ENCODE data around the gene PSMB2.

DNA sequence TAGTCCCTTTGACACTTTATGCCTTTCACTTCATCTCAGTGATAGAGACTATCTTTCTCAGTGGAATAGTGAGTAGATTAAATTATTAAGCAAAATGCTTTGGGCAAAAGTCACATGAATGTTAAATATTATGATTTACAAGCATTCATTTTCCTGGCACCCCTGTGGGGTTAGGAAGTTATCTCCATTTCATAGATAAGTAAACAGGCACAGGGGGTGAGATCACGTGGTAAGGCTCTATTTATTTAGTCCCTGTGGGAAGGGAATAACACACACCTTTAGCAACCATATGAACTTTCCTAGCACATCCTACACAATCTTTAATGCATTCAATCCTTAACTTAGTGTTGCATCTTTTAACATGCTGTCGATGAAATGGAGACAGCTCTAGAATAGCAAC lies 12.3 kb downstream of the PSMB2 start:
- TF ChIP-seq, protein P1, sequence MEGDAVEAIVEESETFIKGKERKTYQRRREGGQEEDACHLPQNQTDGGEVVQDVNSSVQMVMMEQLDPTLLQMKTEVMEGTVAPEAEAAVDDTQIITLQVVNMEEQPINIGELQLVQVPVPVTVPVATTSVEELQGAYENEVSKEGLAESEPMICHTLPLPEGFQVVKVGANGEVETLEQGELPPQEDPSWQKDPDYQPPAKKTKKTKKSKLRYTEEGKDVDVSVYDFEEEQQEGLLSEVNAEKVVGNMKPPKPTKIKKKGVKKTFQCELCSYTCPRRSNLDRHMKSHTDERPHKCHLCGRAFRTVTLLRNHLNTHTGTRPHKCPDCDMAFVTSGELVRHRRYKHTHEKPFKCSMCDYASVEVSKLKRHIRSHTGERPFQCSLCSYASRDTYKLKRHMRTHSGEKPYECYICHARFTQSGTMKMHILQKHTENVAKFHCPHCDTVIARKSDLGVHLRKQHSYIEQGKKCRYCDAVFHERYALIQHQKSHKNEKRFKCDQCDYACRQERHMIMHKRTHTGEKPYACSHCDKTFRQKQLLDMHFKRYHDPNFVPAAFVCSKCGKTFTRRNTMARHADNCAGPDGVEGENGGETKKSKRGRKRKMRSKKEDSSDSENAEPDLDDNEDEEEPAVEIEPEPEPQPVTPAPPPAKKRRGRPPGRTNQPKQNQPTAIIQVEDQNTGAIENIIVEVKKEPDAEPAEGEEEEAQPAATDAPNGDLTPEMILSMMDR (conservative IDR thresholded peaks at IDR 0.05; ENCODE audit: low read length), result no peak
- TF ChIP-seq EZH2phosphoT487 (IDR thresholded peaks at IDR 0.05; ENCODE audit: borderline replicate concordance, low read depth, low read length), result no peak
